K562 (cell line): ENCODE measurements around the gene SLC36A3. TPM values are rescaled to one million over a fixed set of nuclear protein-coding genes. Genes with fewer than 3 reads are reported as not detected.

Experiments
- ATAC-seq: fragments of 200-7000 bp; cut with Tn5 transposase; 3 replicates; pipeline ENCODE4 v1.9.1; 2020; ENCODE audit warnings: moderate library complexity
- BruUV-seq: library from RNA; stranded (reverse); fragments of 400-500 nt; replicated peaks from 2 replicates; lab custom pipeline; 2021; lab: Mats Ljungman, UMichigan
- CTCF ChIA-PET: fragments of 300-600 bp; formaldehyde crosslinking; extraction: SDS; loops from one replicate; lab custom pipeline; 2021; ENCODE audit warnings: low intra/inter-chr PET ratio; lab: Yijun Ruan, JAX
- POLR2A ChIA-PET: fragments of 300-600, 350-650 bp; sonication (Branson Sonifier 250); formaldehyde crosslinking; extraction: SDS; loops from one replicate; lab custom pipeline; 2021; ENCODE audit warnings: antibody characterized with exemption, inconsistent platforms; lab: Yijun Ruan, JAX
- DNase-seq, 4 experiments: peaks; one replicate each; pipeline versions ENCODE4 v3.0.0 to v3.0.0-alpha.2; 2011 to 2018; ENCODE audit warnings: low spot score in 3 of 4, mixed read lengths in 3 of 4; ENCODE audit errors: extremely low read depth in 1 of 4
- FAIRE-seq: peaks from 2 replicates; lab custom pipeline; 2011; peaks lifted over from hg19 to GRCh38; lab: Jason Lieb, UNC
- H2AFZ ChIP-seq: 2 replicates; pipeline ENCODE4 v1.6.0; 2011; ENCODE audit warnings: low read depth, low read length, control low read depth, inconsistent platforms
- H3K27ac ChIP-seq: fragments of 200-600 bp; 3 replicates; pipeline ENCODE4 v1.8.0; 2011; ENCODE audit warnings: low read depth, mild to moderate bottlenecking, control low read depth, inconsistent platforms, low read length, moderate library complexity, mixed read lengths; ENCODE audit errors: extremely low read depth
- H3K27me3 ChIP-seq, 2 experiments: fragments of 300-600 bp in 1 of 2; 2 replicates in 1 of 2; 3 replicates in 1 of 2; pipeline versions ENCODE4 v1.6.0 to v1.8.0; 2011; ENCODE audit warnings: inconsistent platforms in 2 of 2, low read length in 2 of 2, mild to moderate bottlenecking in 1 of 2, mixed read lengths in 1 of 2, moderate library complexity in 1 of 2; ENCODE audit not compliant: control insufficient read depth in 2 of 2, insufficient read depth in 2 of 2
- H3K36me3 ChIP-seq: fragments of 300-600 bp; 3 replicates; pipeline ENCODE4 v1.8.0; 2011; ENCODE audit warnings: mild to moderate bottlenecking, low read length, inconsistent platforms; ENCODE audit not compliant: control insufficient read depth, insufficient read depth
- H3K4me1 ChIP-seq, 2 experiments: fragments of 200-600 bp in 1 of 2; replicated peaks in 1 of 2; 2 replicates in 1 of 2; 3 replicates in 1 of 2; pipeline versions ENCODE4 v1.5.1 to v1.8.0; 2011; ENCODE audit warnings: inconsistent platforms in 2 of 2, low read length in 2 of 2, mild to moderate bottlenecking in 1 of 2, mixed read lengths in 1 of 2, moderate library complexity in 1 of 2; ENCODE audit not compliant: control insufficient read depth in 2 of 2, insufficient read depth in 2 of 2
- H3K4me2 ChIP-seq: 2 replicates; pipeline ENCODE4 v1.6.1; 2011; ENCODE audit warnings: low read length, control low read depth, inconsistent platforms, mixed read lengths; ENCODE audit not compliant: insufficient read depth
- H3K4me3 ChIP-seq: fragments of 200-600 bp; sonication (generic), shearing (Covaris generic); 2 replicates; pipeline ENCODE4 v1.5.1; 2016; ENCODE audit warnings: control low read depth, inconsistent platforms
- H3K79me2 ChIP-seq: fragments of 200-600 bp; 3 replicates; pipeline ENCODE4 v1.8.0; 2011; ENCODE audit warnings: low read length, inconsistent platforms; ENCODE audit not compliant: control insufficient read depth, insufficient read depth
- H3K9ac ChIP-seq, 2 experiments: 2 replicates each; pipeline versions ENCODE4 v1.6.0 to v1.6.1; 2011; ENCODE audit warnings: low read depth in 2 of 2, low read length in 2 of 2, control low read depth in 1 of 2, inconsistent platforms in 1 of 2, mild to moderate bottlenecking in 1 of 2, mixed read lengths in 1 of 2; ENCODE audit not compliant: insufficient read depth in 1 of 2
- H3K9me1 ChIP-seq: one replicate; pipeline ENCODE4 v1.6.0; 2011; ENCODE audit warnings: inconsistent platforms, mild to moderate bottlenecking, low read length, moderate library complexity; ENCODE audit not compliant: control insufficient read depth, insufficient read depth
- H3K9me3 ChIP-seq: replicated peaks from 2 replicates; pipeline ENCODE4 v1.5.1; 2011; ENCODE audit warnings: low read depth, low read length, inconsistent platforms; ENCODE audit not compliant: control insufficient read depth, insufficient read depth
- H4K20me1 ChIP-seq: replicated peaks from 2 replicates; pipeline ENCODE4 v1.6.1; 2011; ENCODE audit warnings: low read length, inconsistent platforms, mixed read lengths; ENCODE audit not compliant: control insufficient read depth, insufficient read depth
- ARNT ChIP-seq, 2 experiments: fragments of 450-650 bp; IDR thresholded peaks; 2 replicates each; pipeline ENCODE4 v1.6.1; 2016; ENCODE audit warnings: mild to moderate bottlenecking in 1 of 2
- ASH1L ChIP-seq: fragments of 450-650 bp; IDR thresholded peaks from 2 replicates; pipeline ENCODE4 v1.6.1; 2018; ENCODE audit warnings: borderline replicate concordance, mild to moderate bottlenecking, low read depth; ENCODE audit not compliant: partially characterized antibody
- CREB3 ChIP-seq: fragments of 450-650 bp; conservative IDR thresholded peaks from 2 replicates; pipeline ENCODE4 v1.6.1; 2016; ENCODE audit warnings: missing genetic modification characterization, low read depth, mild to moderate bottlenecking, missing compliant biosample characterization, moderate library complexity
- GMEB1 ChIP-seq: fragments of 250-450 bp; sonication (Bioruptor Pico); IDR thresholded peaks from 2 replicates; pipeline ENCODE4 v1.4.0; 2020; ENCODE audit warnings: mild to moderate bottlenecking
- KLF16 ChIP-seq: IDR thresholded peaks from 2 replicates; pipeline ENCODE4 v1.6.1; 2016; ENCODE audit warnings: antibody characterized with exemption
- L3MBTL2 ChIP-seq: fragments of 450-650 bp; IDR thresholded peaks from 2 replicates; pipeline ENCODE4 v1.6.1; 2016; ENCODE audit warnings: mild to moderate bottlenecking, moderate library complexity
- ZKSCAN8 ChIP-seq: fragments of 200-800 bp; sonication (Bioruptor generic); IDR thresholded peaks from 2 replicates; pipeline ENCODE4 v1.6.1; 2016; ENCODE audit warnings: missing genetic modification characterization, missing compliant biosample characterization
- ZNF140 ChIP-seq: fragments of 250-450 bp; sonication (Bioruptor Pico); IDR thresholded peaks from 2 replicates; pipeline ENCODE4 v1.8.0; 2021; ENCODE audit warnings: moderate library complexity, mild to moderate bottlenecking, inconsistent platforms
- ZNF263 ChIP-seq: sonication (generic); formaldehyde crosslinking; IDR thresholded peaks from 2 replicates; pipeline ENCODE4 v1.8.0; 2022; ENCODE audit warnings: mild to moderate bottlenecking, missing genetic modification reagents, borderline replicate concordance
- ZNF512 ChIP-seq: IDR thresholded peaks from 2 replicates; pipeline ENCODE4 v1.6.1; 2016; ENCODE audit warnings: missing genetic modification characterization, missing compliant biosample characterization
- ZNF586 ChIP-seq: fragments of 450-650 bp; formaldehyde crosslinking; conservative IDR thresholded peaks from 2 replicates; pipeline ENCODE4 v1.4.0; 2020; ENCODE audit warnings: mild to moderate bottlenecking, moderate library complexity
- WGBS: fragments of 100-300 bp; shearing (Covaris generic); methylation state at CpG from one replicate; pipeline ENCODE4 v1.1.6; 2016; ENCODE audit warnings: low coverage, mixed read lengths; ENCODE audit not compliant: insufficient coverage; ENCODE audit errors: missing lambda C conversion rate; 5-methylcytosine and 5-hydroxymethylcytosine counted together
- in situ Hi-C: fragments of 300-500 bp; cut with MboI; formaldehyde crosslinking; loops from 4 replicates; pipeline ENCODE4 v1.15.0; 2018; ENCODE audit warnings: inconsistent platforms, mixed read lengths
- intact Hi-C: fragments of 100-400 bp; cut with micrococcal nuclease; formaldehyde crosslinking; loops from 2 replicates; pipeline ENCODE4 v1.14.2; 2022
- polyA plus RNA-seq, 8 experiments: library from polyadenylated mRNA; depleted of rRNA in 4 of 8; stranded (reverse) in 5 of 8; unstranded in 3 of 8; fragments of >200 nt; fragmentation: Nextera tagmentation in 2 of 8; fragmentation: Illumina TruSeq in 1 of 8; extraction: Ambion mirVana in 2 of 8; extraction: Trizol in 1 of 8; gene quantifications; 2 replicates each; pipeline versions ENCODE4 v1.2.1 to v1.2.3, GENCODE V29; 2011 to 2014; ENCODE audit warnings: inconsistent platforms in 1 of 8, missing spikeins in 1 of 8
- total RNA-seq, 7 experiments: library from RNA; depleted of rRNA in 6 of 7; stranded (reverse); fragments of >200 nt in 6 of 7; fragmentation: Illumina TruSeq in 2 of 7; extraction: Trizol in 2 of 7; gene quantifications; 2 replicates each; pipeline versions ENCODE4 v1.2.1 to v1.2.3, GENCODE V29; 2011 to 2021; ENCODE audit warnings: low replicate concordance in 1 of 7

Gene SLC36A3
- total and polyA plus RNA-seq, 9 of the 15 experiments (the other 6 are each of a cell fraction or from before 2014, with no cell fraction given), result not detected

- WGBS, result 0% methylated on average over 2 of the region's 3 CpGs
- FAIRE-seq (no peak), ATAC-seq (no peak), DNase-seq (no peak)
- H4K20me1 ChIP-seq, result no peaks in the 10 kb centered on the region; the same call in 1 of the 2 replicates
- peaks cover 0 to 25% of the 10 kb centered on the region in 2 experiments; a peak in 3 of 5 replicates for H3K27me3 ChIP-seq
- intact Hi-C loops, result no loop called here
- no peak overlapping the region for H2AFZ ChIP-seq
- no peaks in the 10 kb centered on the region for H3K9me3 ChIP-seq
- ChIA-PET POLR2A (interaction anchor here (0.7 kb wide), 1 partner anchor 140 kb away, joined by 3 read pairs; no protein-coding TSS in a partner anchor), CTCF (no interaction called here)
- H3K79me2 ChIP-seq, result no peaks in the 10 kb centered on the region
- H3K4me3 ChIP-seq, result no peak overlapping the region
- H3K9ac ChIP-seq, result no peak overlapping the region
- no TSS peak for BruUV-seq
- no peaks in the 10 kb centered on the region for H3K4me1 ChIP-seq
- no peak overlapping the region for H3K27ac ChIP-seq
- in situ Hi-C loops, result no loop called here
- 0 out of 2 replicates have a peak, but pooled peaks have one; percentile 31 for TF ChIP-seq ZNF263 (CRISPR knock-in tag)
- TF ChIP-seq ZNF512 (tag), result no peak
- H3K9me1 ChIP-seq, result no peaks in the 10 kb centered on the region
- no peaks in the 10 kb centered on the region for H3K36me3 ChIP-seq
- H3K4me2 ChIP-seq, result no peak overlapping the region
Observed at GRCh38 chr5:151340004-151340403, 36.4 kb upstream of the SLC36A3 start.

- H3K4me3 ChIP-seq, result no peak overlapping the region
- ChIA-PET CTCF (no interaction called here), POLR2A (no interaction called here)
- H3K27ac ChIP-seq, result no peak overlapping the region
- FAIRE-seq (no peak), DNase-seq (no peak), ATAC-seq (no peak)
- no peaks in the 10 kb centered on the region for H3K36me3 ChIP-seq
- H3K27me3 ChIP-seq, result peaks cover 0 to 12% of the 10 kb centered on the region in 2 experiments; a peak in 3 of 5 replicates
- 2% methylated on average over 4 of the region's 4 CpGs for WGBS
- in situ Hi-C loops, result no loop called here
- H3K4me1 ChIP-seq, result no peaks in the 10 kb centered on the region
- H3K79me2 ChIP-seq, result no peaks in the 10 kb centered on the region
- H3K9ac ChIP-seq, result no peak overlapping the region
- no peaks in the 10 kb centered on the region for H3K9me3 ChIP-seq
- no peaks in the 10 kb centered on the region; the same call in 1 of the 2 replicates for H4K20me1 ChIP-seq
- intact Hi-C loops, result no loop called here
- H2AFZ ChIP-seq, result no peak overlapping the region
- BruUV-seq, result no TSS peak
- H3K9me1 ChIP-seq, result no peaks in the 10 kb centered on the region
- no peak overlapping the region for H3K4me2 ChIP-seq
- TF ChIP-seq ZNF586 (CRISPR knock-in tag) (no peak), ARNT (IDR thresholded peaks at IDR 0.05) (no peak), KLF16 (no peak), ASH1L (no peak), CREB3 (no peak), ZKSCAN8 (no peak), GMEB1 (CRISPR knock-in tag) (no peak), ZNF140 (CRISPR knock-in tag) (no peak), L3MBTL2 (no peak)
Observed at GRCh38 chr5:151338734-151339133, 35.2 kb upstream of the SLC36A3 start.
